ENCODE data around the gene SAMD4B.

Gene SAMD4B

GRCh38 chr19:39433480-39434079, 91.4 kb downstream of the SAMD4B start:
- DNase-seq: no peak

DNA sequence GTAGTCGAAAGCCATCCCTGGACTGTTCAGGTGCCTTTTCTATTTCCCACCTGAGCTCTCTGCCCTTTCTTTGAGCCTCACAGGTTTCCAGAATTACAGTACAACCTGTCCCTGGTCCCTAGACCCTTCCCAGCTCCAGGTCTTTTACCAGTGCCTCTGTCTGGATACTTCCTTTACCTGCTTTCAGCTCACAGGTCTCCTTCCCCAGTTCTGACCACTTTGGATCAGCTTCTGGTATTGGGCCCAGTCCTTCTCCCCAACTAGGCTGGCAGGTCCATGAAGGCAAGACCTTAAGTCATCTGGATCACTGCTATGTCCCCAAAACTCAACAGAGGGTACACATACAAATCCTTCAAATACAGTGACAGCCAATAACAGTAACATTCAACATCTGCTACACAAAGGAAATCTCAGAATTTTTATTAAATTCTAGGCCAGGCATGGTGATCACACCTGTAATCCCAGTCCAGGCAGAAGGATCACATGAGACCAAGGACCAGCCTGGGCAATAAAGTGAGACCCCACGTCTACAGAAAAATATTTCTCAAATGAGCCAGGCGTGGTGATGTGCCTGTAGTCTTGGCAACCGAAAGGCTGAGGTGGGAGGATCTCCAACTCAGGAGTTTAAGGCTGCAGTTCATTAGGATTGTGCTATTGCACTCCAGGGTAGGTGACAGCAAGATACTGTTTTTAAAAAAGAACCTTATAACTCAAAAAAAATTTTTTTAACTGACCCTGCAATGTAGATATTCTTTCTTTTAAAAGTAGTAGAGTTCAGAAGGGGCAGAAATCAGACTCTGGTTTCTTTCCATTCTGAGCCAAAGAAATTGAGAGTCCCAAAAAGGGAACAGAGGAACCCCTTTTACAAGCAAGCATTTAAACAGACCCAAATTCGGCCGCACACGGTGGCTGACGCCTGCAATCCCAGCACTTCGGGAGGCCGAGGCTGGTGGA, 92.2 kb downstream of the SAMD4B start:
- DNase-seq: no peak

All from stimulated activated CD4-positive, alpha-beta T cell treated with anti-CD3 and anti-CD28 coated beads, Interleukin-15, amount 100 ng/mL, for 24 hours (primary cell).